HCT116 (cell line): ENCODE measurements around the gene DMRT3. TPM values are rescaled to one million over a fixed set of nuclear protein-coding genes. Genes with fewer than 3 reads are reported as not detected.

Experiments
- ATAC-seq: fragments of 200-7000 bp; cut with Tn5 transposase; 2 replicates; pipeline ENCODE4 v1.9.1; 2020; ENCODE audit warnings: mild to moderate bottlenecking, moderate library complexity
- BruUV-seq: library from RNA; stranded (reverse); fragments of 400-500 nt; replicated peaks from 2 replicates; lab custom pipeline; 2021; lab: Mats Ljungman, UMichigan
- CTCF ChIA-PET: fragments of 300-600 bp; sonication (Branson Sonifier 250); formaldehyde crosslinking; loops from one replicate; lab custom pipeline; 2021; ENCODE audit warnings: antibody characterized with exemption; lab: Charles Lee
- POLR2A ChIA-PET: fragments of 300-600, 350-600 bp; sonication (Branson Sonifier 250); formaldehyde crosslinking; loops from one replicate; lab custom pipeline; 2021; ENCODE audit warnings: antibody characterized with exemption; lab: Charles Lee
- RAD21 ChIA-PET, 2 experiments: fragments of 300-600 bp; sonication (Branson Sonifier 250); formaldehyde crosslinking; loops; one replicate each; lab custom pipeline; 2023; ENCODE audit warnings: low total read pairs in 2 of 2; ENCODE audit not compliant: uncharacterized antibody in 2 of 2, unreplicated experiment in 2 of 2, low non-redundant PET in 1 of 2; lab: Charles Lee
- DNase-seq: peaks from one replicate; pipeline ENCODE4 v3.0.0-alpha.2; 2010; ENCODE audit warnings: low read depth, low spot score
- H2AFZ ChIP-seq: fragments of 200-600 bp; shearing (Covaris generic), sonication (generic); 2 replicates; pipeline ENCODE4 v1.6.1; 2017; ENCODE audit warnings: low read depth, mixed run types, mixed read lengths, antibody characterized with exemption, low read length; ENCODE audit not compliant: poor library complexity, severe bottlenecking
- H3K27ac ChIP-seq: 2 replicates; pipeline ENCODE4 v1.5.1; 2012; ENCODE audit warnings: low read depth, low read length
- H3K27me3 ChIP-seq: fragments of 200-600 bp; sonication (generic); 2 replicates; pipeline ENCODE4 v1.6.1; 2016; ENCODE audit warnings: mixed run types, low read length, mixed read lengths; ENCODE audit not compliant: insufficient read depth
- H3K36me3 ChIP-seq, 2 experiments: fragments of 200-500 bp in 1 of 2; fragments of 200-600 bp in 1 of 2; sonication (Bioruptor generic) in 1 of 2; sonication (generic) in 1 of 2; 2 replicates each; pipeline versions ENCODE4 v1.5.1 to v1.6.1; 2014 to 2016; ENCODE audit warnings: low read length in 2 of 2, inconsistent platforms in 1 of 2, mixed read lengths in 1 of 2, mixed run types in 1 of 2; ENCODE audit not compliant: insufficient read depth in 2 of 2, control insufficient read depth in 1 of 2
- H3K4me1 ChIP-seq, 2 experiments: fragments of 200-600 bp in 1 of 2; sonication (generic) in 1 of 2; 2 replicates each; pipeline versions ENCODE4 v1.5.1 to v1.6.1; 2012 to 2017; ENCODE audit warnings: low read length in 2 of 2, inconsistent platforms in 1 of 2, mild to moderate bottlenecking in 1 of 2, mixed read lengths in 1 of 2, mixed run types in 1 of 2, moderate library complexity in 1 of 2; ENCODE audit not compliant: insufficient read depth in 2 of 2, control insufficient read depth in 1 of 2
- H3K4me2 ChIP-seq: fragments of 200-600 bp; sonication (generic); 2 replicates; pipeline ENCODE4 v1.6.1; 2017; ENCODE audit warnings: mixed run types, low read length, mixed read lengths
- H3K4me3 ChIP-seq, 2 experiments: fragments of 200-600 bp in 1 of 2; sonication (generic) in 1 of 2; replicated peaks in 1 of 2; 2 replicates each; pipeline ENCODE4 v1.5.1; 2011 to 2016; ENCODE audit warnings: low read length in 2 of 2, control low read depth in 1 of 2, low read depth in 1 of 2, mild to moderate bottlenecking in 1 of 2, mixed read lengths in 1 of 2, mixed run types in 1 of 2
- H3K79me2 ChIP-seq: fragments of 200-600 bp; sonication (generic); 2 replicates; pipeline ENCODE4 v1.6.1; 2017; ENCODE audit warnings: mild to moderate bottlenecking, mixed run types, low read length, moderate library complexity, mixed read lengths; ENCODE audit not compliant: insufficient read depth
- H3K9ac ChIP-seq: fragments of 200-600 bp; sonication (generic); 2 replicates; pipeline ENCODE4 v1.6.1; 2016; ENCODE audit warnings: low read length, mixed read lengths
- H3K9me2 ChIP-seq: fragments of 200-600 bp; sonication (generic), shearing (Covaris generic); 2 replicates; pipeline ENCODE4 v1.6.1; 2017; ENCODE audit warnings: mixed run types, mild to moderate bottlenecking, moderate library complexity; ENCODE audit not compliant: insufficient read depth
- H3K9me3 ChIP-seq, 2 experiments: fragments of 200-500 bp in 1 of 2; fragments of 200-600 bp in 1 of 2; sonication (Bioruptor generic) in 1 of 2; sonication (generic) in 1 of 2; 2 replicates each; pipeline ENCODE4 v1.6.1; 2014 to 2017; ENCODE audit warnings: low read length in 2 of 2, mixed read lengths in 2 of 2, inconsistent platforms in 1 of 2, low read depth in 1 of 2, mild to moderate bottlenecking in 1 of 2, mixed run types in 1 of 2, moderate library complexity in 1 of 2; ENCODE audit not compliant: control insufficient read depth in 1 of 2, insufficient read depth in 1 of 2
- H4K20me1 ChIP-seq: fragments of 200-600 bp; sonication (generic), shearing (Covaris generic); 2 replicates; pipeline ENCODE4 v1.6.1; 2017; ENCODE audit warnings: mixed run types, mild to moderate bottlenecking, moderate library complexity; ENCODE audit not compliant: insufficient read depth
- EZH2 ChIP-seq: fragments of 200-600 bp; sonication (generic); IDR thresholded peaks from 2 replicates; pipeline ENCODE4 v1.6.1; 2017; ENCODE audit warnings: antibody characterized with exemption, mixed run types
- POLR2AphosphoS5 ChIP-seq: IDR thresholded peaks from 2 replicates; pipeline ENCODE4 v1.6.1; 2011; ENCODE audit warnings: mild to moderate bottlenecking, low read depth, low read length, moderate library complexity
- SIN3A ChIP-seq: IDR thresholded peaks from 2 replicates; pipeline ENCODE4 v1.6.1; 2012; ENCODE audit warnings: low read depth
- TCF7L2 ChIP-seq: IDR thresholded peaks from 2 replicates; pipeline ENCODE4 v1.7.0; 2011; ENCODE audit warnings: borderline replicate concordance, inconsistent platforms; ENCODE audit not compliant: insufficient read depth, insufficient read length; ENCODE audit errors: extremely low read depth
- YY1 ChIP-seq: IDR thresholded peaks from 2 replicates; pipeline ENCODE4 v1.6.1; 2011; ENCODE audit warnings: low read length, low read depth, moderate library complexity, mild to moderate bottlenecking; ENCODE audit not compliant: insufficient replicate concordance; ENCODE audit errors: extremely low read depth
- ZBTB33 ChIP-seq: IDR thresholded peaks from 2 replicates; pipeline ENCODE4 v1.6.1; 2011; ENCODE audit warnings: mild to moderate bottlenecking, low read length, moderate library complexity; ENCODE audit not compliant: insufficient replicate concordance; ENCODE audit errors: extremely low read depth
- intact Hi-C: fragments of 100-400 bp; cut with micrococcal nuclease; formaldehyde crosslinking; loops from 2 replicates; pipeline ENCODE4 v1.10.0; 2022
- total RNA-seq: library from RNA; stranded (reverse); gene quantifications from one replicate; pipeline ENCODE4 v1.2.1, GENCODE V29; 2021; ENCODE audit not compliant: unreplicated experiment
- TF ChIP-seq, protein P1 (sequence below): IDR thresholded peaks from 2 replicates; pipeline ENCODE4 v1.6.1; 2012; ENCODE audit warnings: low read depth

DMRT3 gene
- total RNA-seq, 1 experiment from 2014 or later, result not detected

- H3K79me2 ChIP-seq, result no peaks in the 10 kb centered on the region
- no peak for TF ChIP-seq SIN3A
- no peak for TF ChIP-seq ZBTB33
- TF ChIP-seq, protein P1, sequence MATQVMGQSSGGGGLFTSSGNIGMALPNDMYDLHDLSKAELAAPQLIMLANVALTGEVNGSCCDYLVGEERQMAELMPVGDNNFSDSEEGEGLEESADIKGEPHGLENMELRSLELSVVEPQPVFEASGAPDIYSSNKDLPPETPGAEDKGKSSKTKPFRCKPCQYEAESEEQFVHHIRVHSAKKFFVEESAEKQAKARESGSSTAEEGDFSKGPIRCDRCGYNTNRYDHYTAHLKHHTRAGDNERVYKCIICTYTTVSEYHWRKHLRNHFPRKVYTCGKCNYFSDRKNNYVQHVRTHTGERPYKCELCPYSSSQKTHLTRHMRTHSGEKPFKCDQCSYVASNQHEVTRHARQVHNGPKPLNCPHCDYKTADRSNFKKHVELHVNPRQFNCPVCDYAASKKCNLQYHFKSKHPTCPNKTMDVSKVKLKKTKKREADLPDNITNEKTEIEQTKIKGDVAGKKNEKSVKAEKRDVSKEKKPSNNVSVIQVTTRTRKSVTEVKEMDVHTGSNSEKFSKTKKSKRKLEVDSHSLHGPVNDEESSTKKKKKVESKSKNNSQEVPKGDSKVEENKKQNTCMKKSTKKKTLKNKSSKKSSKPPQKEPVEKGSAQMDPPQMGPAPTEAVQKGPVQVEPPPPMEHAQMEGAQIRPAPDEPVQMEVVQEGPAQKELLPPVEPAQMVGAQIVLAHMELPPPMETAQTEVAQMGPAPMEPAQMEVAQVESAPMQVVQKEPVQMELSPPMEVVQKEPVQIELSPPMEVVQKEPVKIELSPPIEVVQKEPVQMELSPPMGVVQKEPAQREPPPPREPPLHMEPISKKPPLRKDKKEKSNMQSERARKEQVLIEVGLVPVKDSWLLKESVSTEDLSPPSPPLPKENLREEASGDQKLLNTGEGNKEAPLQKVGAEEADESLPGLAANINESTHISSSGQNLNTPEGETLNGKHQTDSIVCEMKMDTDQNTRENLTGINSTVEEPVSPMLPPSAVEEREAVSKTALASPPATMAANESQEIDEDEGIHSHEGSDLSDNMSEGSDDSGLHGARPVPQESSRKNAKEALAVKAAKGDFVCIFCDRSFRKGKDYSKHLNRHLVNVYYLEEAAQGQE, result no peak
- no peak for TF ChIP-seq EZH2
- no peak for TF ChIP-seq TCF7L2
- TF ChIP-seq YY1, result no peak
- no peak for TF ChIP-seq POLR2AphosphoS5
- no peaks in the 10 kb centered on the region for H4K20me1 ChIP-seq
- no peak overlapping the region for H2AFZ ChIP-seq
- no peaks in the 10 kb centered on the region for H3K27me3 ChIP-seq
- no peaks in the 10 kb centered on the region for H3K4me1 ChIP-seq
- POLR2A ChIA-PET, result no interaction called here
- ATAC-seq (no peak), DNase-seq (no peak)
- CTCF ChIA-PET, result no interaction called here
- RAD21 ChIA-PET, result no interaction called here
- H3K27ac ChIP-seq, result no peak overlapping the region
- H3K4me2 ChIP-seq, result no peak overlapping the region
- no peaks in the 10 kb centered on the region for H3K9me3 ChIP-seq
- no peaks in the 10 kb centered on the region for H3K9me2 ChIP-seq
- no peaks in the 10 kb centered on the region for H3K36me3 ChIP-seq
- BruUV-seq, result no TSS peak
- H3K4me3 ChIP-seq, result no peak overlapping the region
- intact Hi-C loops, result no loop called here
- no peak overlapping the region for H3K9ac ChIP-seq
Measured at GRCh38 chr9:1034271-1034670, 57.8 kb downstream of the DMRT3 start.
